Measurements from ENCODE around the gene ARL6IP4.

Gene ARL6IP4

DNA sequence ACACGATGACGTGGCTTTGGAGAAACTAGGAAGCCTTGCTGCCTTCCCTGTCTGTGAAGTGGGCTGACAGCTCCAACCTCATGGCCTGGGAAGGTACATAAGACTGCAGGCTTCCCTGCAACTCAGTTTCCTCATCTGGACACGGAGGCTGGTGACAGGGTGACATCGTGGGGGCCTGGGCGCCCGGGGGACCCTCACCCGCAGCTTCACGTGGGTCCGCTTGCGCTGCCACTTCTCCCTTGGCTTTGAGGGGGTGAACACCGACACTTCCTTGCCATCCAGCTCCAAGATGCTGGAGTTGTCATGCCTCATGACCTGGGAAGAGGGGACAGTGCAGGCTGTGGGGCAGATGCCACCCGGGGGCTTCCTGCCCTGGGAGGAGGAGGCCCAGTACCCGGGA lies 7.6 kb downstream of the ARL6IP4 start:
- Histone ChIP-seq H3K36me3 (peaks cover 0 to 64% (median 26%) of the 10 kb centered on the region in 3 donors), H3K4me1 (peaks cover under 1 to 26% (median 24%) of the 10 kb centered on the region in 4 donors), H3K27me3 (no peaks in the 10 kb centered on the region), H3K27ac (no peak overlapping the region), H3K4me3 (no peak overlapping the region), H3K9me3 (no peaks in the 10 kb centered on the region)
- no peak for DNase-seq
- TF ChIP-seq, protein P1, sequence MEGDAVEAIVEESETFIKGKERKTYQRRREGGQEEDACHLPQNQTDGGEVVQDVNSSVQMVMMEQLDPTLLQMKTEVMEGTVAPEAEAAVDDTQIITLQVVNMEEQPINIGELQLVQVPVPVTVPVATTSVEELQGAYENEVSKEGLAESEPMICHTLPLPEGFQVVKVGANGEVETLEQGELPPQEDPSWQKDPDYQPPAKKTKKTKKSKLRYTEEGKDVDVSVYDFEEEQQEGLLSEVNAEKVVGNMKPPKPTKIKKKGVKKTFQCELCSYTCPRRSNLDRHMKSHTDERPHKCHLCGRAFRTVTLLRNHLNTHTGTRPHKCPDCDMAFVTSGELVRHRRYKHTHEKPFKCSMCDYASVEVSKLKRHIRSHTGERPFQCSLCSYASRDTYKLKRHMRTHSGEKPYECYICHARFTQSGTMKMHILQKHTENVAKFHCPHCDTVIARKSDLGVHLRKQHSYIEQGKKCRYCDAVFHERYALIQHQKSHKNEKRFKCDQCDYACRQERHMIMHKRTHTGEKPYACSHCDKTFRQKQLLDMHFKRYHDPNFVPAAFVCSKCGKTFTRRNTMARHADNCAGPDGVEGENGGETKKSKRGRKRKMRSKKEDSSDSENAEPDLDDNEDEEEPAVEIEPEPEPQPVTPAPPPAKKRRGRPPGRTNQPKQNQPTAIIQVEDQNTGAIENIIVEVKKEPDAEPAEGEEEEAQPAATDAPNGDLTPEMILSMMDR (IDR thresholded peaks at IDR 0.05): no peak
- intact Hi-C loops (cut with DNase I; ENCODE audit: low total_unique reads): loop anchor here (10.0 kb wide), 1 partner anchor 157 kb away; no protein-coding TSS in a partner anchor

DNA sequence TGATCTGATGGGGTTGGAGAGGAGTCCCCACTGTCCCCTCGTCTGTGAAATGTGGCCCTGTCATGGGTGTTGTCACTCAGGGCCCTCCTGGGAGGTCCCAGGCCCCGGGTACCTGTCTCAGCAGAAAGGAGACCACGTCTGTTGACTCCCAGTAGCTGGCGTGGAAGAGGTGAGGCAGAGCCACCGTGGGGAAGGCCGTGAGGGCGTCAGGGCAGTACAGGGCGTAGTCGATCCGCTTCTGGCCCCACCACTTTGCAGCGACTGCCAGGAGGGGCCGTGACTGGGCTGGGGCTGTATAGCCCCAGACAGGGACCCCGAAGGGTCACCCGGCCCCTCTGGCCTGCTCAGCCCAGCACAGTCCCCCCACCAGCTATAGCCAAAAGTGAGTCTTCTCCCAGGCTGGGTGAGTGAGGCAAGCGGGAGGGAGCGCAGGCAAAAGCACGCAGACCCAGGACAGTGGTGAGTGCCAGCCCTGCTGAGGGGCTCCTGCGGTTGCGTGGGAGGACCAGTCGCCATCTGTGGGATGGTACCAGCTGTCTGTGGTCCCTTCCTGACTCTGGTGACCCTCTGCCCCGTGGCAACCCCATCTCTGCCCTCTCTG lies 8.2 kb downstream of the ARL6IP4 start:
- peaks cover 0 to 61% (median 24%) of the 10 kb centered on the region in 3 donors for H3K36me3 ChIP-seq
- no peak for DNase-seq

DNA sequence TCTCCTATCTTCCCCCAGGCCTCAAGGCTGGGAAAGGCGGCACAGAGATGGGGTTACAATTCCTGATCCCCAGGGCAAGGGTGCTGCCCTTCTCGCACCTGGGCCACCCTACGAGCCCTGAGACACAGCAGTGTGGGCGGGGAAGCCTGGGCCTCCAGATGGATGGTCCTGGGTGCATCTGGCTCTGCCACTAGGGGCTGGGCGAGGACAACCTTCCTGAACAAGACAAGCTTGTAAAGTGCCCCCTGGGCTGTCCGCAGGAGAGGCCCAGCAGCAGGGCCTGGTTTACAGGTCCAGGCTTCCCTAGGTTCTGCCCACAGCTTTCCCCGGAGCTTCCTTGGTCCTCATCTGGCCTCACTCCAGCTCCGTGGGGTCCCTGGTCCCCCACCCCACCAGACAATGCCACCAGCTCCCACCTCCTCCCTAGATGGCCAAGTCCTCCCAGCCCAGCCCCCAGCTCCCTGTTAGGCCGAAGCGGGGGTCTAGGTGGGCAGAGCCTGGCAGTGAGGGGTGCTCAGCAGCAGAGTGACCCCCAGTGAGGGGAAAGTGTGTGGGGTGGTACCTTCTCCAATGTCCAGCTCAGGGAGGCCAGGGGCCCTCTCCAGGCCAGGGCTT lies 8.9 kb downstream of the ARL6IP4 start:
- no peak overlapping the region for H3K4me3 ChIP-seq
- no peaks in the 10 kb centered on the region for H3K27me3 ChIP-seq
- H3K27ac ChIP-seq: no peak overlapping the region
- H3K4me1 ChIP-seq: peaks cover 0 to 13% (median 11%) of the 10 kb centered on the region in 4 donors
- intact Hi-C loops (cut with DNase I; ENCODE audit: low total_unique reads): loop anchor here (10.0 kb wide), 1 partner anchor 155 kb away; no protein-coding TSS in a partner anchor
- H3K9me3 ChIP-seq: no peaks in the 10 kb centered on the region
- TF ChIP-seq, protein P1 (IDR thresholded peaks at IDR 0.05): no peak
- no peak for DNase-seq
- peaks cover 0 to 61% (median 24%) of the 10 kb centered on the region in 3 donors for H3K36me3 ChIP-seq

More for the DNA sequence above, 8.2 kb downstream of the ARL6IP4 start:
- TF ChIP-seq, protein P1 (IDR thresholded peaks at IDR 0.05): no peak
- Histone ChIP-seq H3K27me3 (no peaks in the 10 kb centered on the region), H3K4me1 (peaks cover 0 to 19% (median 17%) of the 10 kb centered on the region in 4 donors), H3K4me3 (no peak overlapping the region), H3K9me3 (no peaks in the 10 kb centered on the region), H3K27ac (no peak overlapping the region)
- intact Hi-C loops (cut with DNase I; ENCODE audit: low total_unique reads): loop anchor here (10.0 kb wide), 1 partner anchor 156 kb away; no protein-coding TSS in a partner anchor

DNA sequence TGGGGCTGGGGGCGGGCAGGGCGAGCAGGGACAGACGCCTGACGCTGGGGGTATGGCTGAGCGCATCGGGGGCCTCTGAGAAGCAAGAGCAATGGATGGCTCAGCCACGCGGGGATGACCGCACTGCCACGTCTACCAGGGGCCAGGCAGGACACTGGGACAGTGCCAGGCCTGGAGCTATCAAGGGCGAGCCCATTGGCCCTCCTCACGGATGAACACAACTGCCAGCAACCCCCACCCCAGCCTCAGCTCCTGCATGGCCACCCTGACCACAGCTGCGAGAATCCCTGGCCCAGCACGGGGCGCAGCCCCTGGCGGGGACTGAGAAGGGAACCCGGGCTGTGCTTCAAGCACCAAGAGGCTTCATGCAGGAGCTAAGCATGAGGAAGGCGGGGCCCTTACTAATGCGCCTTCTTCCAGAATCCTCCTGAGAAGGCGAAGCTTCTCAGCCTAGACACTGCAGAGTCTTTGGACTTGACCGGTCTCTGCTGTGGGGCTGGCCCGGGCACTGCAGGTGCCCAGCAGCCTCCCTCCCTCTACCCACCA lies 9.5 kb downstream of the ARL6IP4 start:
- intact Hi-C loops (cut with DNase I; ENCODE audit: low total_unique reads): loop anchor here (10.0 kb wide), 1 partner anchor 155 kb away; no protein-coding TSS in a partner anchor
- no peaks in the 10 kb centered on the region for H3K27me3 ChIP-seq

DNA sequence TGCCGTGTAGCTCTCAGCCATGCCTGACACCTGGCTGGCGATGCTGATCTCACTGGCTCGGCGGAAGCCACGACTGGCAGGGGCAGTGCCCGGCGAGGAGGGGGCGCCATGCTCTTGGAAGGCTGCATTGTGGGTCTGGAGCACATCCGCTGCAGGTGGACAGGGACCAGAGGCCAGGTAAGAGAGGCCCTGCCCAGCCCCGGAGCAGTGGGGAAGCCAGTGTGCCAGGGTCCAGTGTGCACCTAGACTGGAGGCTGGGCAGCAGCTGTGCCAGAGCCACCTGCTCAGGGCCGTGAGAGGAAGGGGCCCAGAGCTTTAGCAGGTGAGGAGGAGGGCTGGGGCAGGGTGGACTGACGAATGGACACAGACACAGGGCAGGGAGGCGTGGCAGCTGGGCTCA lies 10.1 kb downstream of the ARL6IP4 start:
- Histone ChIP-seq H3K4me1 (peaks cover 0 to 6% (median under 1%) of the 10 kb centered on the region in 4 donors), H3K9me3 (no peaks in the 10 kb centered on the region), H3K4me3 (no peak overlapping the region), H3K27me3 (no peaks in the 10 kb centered on the region), H3K27ac (no peak overlapping the region), H3K36me3 (peaks cover 0 to 61% (median 24%) of the 10 kb centered on the region in 3 donors)
- intact Hi-C loops (cut with DNase I; ENCODE audit: low total_unique reads): no loop called here
- TF ChIP-seq, protein P1 (IDR thresholded peaks at IDR 0.05): no peak
- DNase-seq: no peak

More for the DNA sequence above, 9.5 kb downstream of the ARL6IP4 start:
- TF ChIP-seq, protein P1 (IDR thresholded peaks at IDR 0.05): no peak
- Histone ChIP-seq H3K27ac (no peak overlapping the region), H3K9me3 (no peaks in the 10 kb centered on the region), H3K4me1 (peaks cover 0 to 7% (median 5%) of the 10 kb centered on the region in 4 donors), H3K4me3 (no peak overlapping the region), H3K36me3 (peaks cover 0 to 61% (median 24%) of the 10 kb centered on the region in 3 donors)
- DNase-seq: no peak

All from tibial artery (tissue), 4 donors.